ENCODE data around the gene PHOSPHO1.

DNA sequence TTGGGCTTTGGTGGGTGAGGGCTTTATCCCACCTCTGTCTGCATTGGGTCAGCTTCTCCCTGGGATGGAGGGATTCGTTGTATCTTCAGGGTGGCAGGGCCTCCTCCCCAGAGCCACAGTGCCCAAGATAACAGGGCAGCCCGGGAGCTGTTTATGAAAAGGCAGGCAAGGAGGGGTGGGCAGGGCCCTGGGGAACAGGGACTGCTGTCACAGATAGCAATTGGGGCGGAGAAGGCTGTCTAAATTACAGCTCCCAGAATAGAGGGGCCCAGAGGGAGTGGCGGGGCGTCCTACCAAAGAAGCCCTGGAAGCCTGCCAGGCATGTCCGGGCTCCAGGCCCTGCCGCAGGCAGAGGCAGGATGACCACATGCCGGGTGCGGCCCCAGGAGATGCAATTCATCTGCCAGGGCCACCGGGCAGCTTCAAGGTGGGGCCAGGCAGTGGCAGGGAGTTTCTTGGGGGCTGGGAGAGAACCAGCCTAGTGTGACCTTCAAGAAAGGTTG lies 18.8 kb upstream of the PHOSPHO1 start:
- TF ChIP-seq POLR2AphosphoS5 (IDR thresholded peaks at IDR 0.05) (no peak), POLR2A (IDR thresholded peaks at IDR 0.05; ENCODE audit: low read depth) (no peak)
- TF ChIP-seq, protein P1, sequence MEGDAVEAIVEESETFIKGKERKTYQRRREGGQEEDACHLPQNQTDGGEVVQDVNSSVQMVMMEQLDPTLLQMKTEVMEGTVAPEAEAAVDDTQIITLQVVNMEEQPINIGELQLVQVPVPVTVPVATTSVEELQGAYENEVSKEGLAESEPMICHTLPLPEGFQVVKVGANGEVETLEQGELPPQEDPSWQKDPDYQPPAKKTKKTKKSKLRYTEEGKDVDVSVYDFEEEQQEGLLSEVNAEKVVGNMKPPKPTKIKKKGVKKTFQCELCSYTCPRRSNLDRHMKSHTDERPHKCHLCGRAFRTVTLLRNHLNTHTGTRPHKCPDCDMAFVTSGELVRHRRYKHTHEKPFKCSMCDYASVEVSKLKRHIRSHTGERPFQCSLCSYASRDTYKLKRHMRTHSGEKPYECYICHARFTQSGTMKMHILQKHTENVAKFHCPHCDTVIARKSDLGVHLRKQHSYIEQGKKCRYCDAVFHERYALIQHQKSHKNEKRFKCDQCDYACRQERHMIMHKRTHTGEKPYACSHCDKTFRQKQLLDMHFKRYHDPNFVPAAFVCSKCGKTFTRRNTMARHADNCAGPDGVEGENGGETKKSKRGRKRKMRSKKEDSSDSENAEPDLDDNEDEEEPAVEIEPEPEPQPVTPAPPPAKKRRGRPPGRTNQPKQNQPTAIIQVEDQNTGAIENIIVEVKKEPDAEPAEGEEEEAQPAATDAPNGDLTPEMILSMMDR (IDR thresholded peaks at IDR 0.05) = no peak

All from esophagus muscularis mucosa (tissue), 3 donors.